PC-3 (cell line): ENCODE results near the gene CALM1.

Experiments used
- CTCF ChIP-seq: fragments of 300-600 bp; sonication (generic); conservative IDR thresholded peaks from 2 replicates; pipeline ENCODE4 v1.5.1; 2017; ENCODE audit warnings: antibody characterized with exemption, low read depth, mild to moderate bottlenecking, low read length
- EZH2 ChIP-seq: fragments of 300-600 bp; sonication (generic); IDR thresholded peaks from one replicate; pipeline ENCODE4 v1.6.1; 2017; ENCODE audit warnings: antibody characterized with exemption, mild to moderate bottlenecking, low read length; ENCODE audit not compliant: unreplicated experiment
- EZH2phosphoT487 ChIP-seq: fragments of 300-600 bp; sonication (generic); IDR thresholded peaks from 2 replicates; pipeline ENCODE4 v1.6.1; 2018; ENCODE audit warnings: mild to moderate bottlenecking, antibody characterized with exemption, low read length, borderline replicate concordance

GRCh38 chr14:90348270-90348669, 48.6 kb upstream of the CALM1 start:
- TF ChIP-seq EZH2phosphoT487 (no peak), CTCF (no peak), EZH2 (no peak)
